Measurements from ENCODE around the gene FOXO4. TPM values are rescaled to one million over a fixed set of nuclear protein-coding genes. Genes with fewer than 3 reads are reported as not detected.
"Not testable (repeated sequence)": the region's sequence is repeated elsewhere in the genome, so short reads cannot be mapped to it uniquely, and the experiment has no call there.

Gene FOXO4
- total RNA-seq: 5.2 and 11.7 TPM in 2 replicates

DNA sequence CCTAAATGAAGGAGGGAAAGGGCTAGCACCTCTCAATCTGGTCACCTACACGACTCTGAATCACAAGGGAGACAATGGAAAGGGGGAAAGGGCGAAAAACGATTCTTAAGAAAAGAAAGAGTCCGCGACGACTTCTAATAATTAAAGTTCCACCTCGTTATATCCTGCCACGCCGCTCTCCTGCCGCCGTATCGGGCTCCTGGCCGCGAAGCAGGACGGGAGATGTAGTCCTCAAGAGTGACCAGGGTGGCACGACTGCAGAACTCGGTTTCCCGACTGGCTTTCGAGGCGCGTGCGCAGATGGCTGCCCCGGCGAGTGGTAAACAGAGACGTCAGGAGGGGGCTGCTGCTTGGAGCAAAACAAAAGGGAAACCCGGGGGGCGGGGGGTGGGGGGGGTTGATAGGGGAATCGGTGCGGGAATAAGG is at the start of gene FOXO4:
TSS of gene FOXO4 (plus strand) at position 297 of the 426 bp plus-strand sequence. CDS start 678 bp downstream, outside the sequence.
- DNase-seq (ENCODE audit: low read depth in 2 of 2): peak; percentile 89 to 92

GRCh38 chrX:71047891-71048290 is 47.8 kb upstream of the FOXO4 start:
- DNase-seq (ENCODE audit: low read depth in 2 of 2): not testable (repeated sequence)

- DNase-seq (ENCODE audit: low read depth in 2 of 2): peak in 1 of 2 donors; percentile 15
Measured at GRCh38 chrX:71052721-71053120, 42.9 kb upstream of the FOXO4 start.

DNA sequence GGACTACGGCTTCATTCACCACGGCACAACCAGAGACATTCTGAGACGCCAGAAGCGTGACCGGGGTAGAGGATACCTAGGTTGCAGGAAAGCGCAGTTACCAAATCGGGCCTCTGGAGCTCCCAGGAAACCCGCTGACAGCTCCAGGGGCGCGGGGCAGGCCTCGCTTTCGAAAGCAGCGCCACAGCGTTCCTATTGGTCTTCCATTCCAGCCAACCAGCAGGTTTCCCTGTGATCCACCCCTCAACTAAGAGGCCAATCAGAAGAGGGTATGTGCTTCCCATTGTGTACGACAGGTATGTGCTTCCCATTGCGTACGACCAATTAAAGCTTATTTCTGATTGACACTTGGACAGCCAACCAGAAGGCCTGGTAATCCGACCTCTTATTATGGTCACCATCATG is 42.4 kb upstream of the FOXO4 start:
- DNase-seq (ENCODE audit: low read depth in 2 of 2): peak; percentile 48 to 79

GRCh38 chrX:71056867-71057266 is 38.8 kb upstream of the FOXO4 start:
- no peak for DNase-seq (ENCODE audit: low read depth in 2 of 2)

GRCh38 chrX:71057848-71058530 is 37.7 kb upstream of the FOXO4 start:
- no peak for DNase-seq (ENCODE audit: low read depth in 2 of 2)

DNA sequence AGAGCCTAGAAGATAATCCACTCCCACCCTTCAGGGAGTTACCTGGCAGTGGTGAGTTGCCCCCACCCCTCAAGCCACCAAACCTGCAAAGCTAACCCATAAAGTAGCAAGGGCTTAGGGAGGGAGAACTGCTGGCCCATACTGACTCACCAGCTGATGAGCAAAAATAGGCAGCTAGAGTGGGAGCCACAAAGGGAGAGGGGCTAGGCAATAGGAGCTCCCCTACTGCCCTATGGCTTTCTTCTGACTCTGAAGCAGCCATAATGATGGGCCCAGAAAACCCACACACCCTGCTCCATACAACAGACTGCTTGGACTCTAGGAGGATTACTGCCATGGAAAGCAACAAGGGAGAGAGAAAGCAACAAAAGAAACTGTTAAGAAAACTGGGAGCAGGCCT is 35.5 kb upstream of the FOXO4 start:
- no peak for DNase-seq (ENCODE audit: low read depth in 2 of 2)

- DNase-seq (ENCODE audit: low read depth in 2 of 2): no peak
Measured at GRCh38 chrX:71067089-71067488, 28.6 kb upstream of the FOXO4 start.

DNA sequence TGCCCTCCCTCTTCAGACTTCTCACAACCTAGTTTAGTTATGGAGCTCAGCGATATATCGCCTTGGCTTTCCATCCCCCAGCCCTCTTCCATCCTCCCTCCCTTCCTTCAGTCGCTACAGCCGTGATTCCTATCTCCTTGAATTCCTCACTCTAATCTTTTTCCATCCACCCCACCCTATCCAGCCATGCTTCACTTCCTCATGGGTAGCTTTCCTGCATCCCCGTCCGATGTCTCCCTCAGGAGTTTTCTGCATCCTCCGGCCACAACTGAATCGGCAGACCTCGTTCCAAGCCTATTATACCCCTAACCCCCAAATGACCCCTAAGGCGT is 28.0 kb upstream of the FOXO4 start:
- no peak for DNase-seq (ENCODE audit: low read depth in 2 of 2)

DNA sequence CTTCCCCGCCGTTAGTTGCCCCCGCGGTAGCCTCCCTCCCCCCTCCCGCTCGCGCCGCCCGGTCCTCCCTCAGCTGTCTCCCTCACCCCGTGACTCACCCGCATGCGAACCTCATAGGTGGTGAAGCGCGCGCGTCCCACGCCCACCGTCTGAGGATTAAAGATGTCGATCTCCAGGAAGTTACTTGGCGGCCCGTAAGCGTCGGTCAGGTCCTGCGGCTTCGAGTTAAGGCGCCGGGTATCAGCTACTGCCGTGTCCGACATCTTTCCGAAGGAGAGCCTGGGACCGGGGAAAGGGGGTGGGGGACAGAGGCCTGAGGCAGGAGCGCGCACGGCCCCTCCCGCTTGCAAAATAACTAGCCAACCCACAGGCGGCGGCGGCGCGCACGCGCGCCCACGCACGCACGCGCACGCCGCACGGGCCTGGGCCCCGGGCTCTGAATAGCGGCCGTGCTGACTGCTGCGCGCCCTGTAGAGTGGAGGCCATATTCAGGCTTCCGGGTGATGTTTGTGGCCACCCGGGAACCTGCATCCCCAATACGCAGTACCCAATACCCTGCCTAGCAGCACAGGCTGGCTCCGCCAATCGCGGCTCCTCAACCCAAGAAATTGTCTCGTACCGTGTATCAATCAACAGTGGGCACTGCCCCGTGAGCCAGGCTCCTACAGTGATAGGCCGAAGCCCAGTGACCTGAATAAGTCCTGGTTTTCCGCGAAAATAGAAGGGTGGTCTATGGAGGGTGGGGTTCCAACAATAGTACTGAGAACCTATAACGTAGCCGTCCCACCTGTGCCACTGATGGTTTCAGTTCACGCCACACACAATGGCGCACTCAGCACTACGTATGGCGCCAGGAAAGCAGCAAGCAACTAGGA is 27.4 kb upstream of the FOXO4 start, which contains the start of gene SNX12:
TSS of gene SNX12 (minus strand) at position 291 of the 875 bp plus-strand sequence. CDS start at position 263, 28 bp downstream.
- peak; percentile 95 for DNase-seq (ENCODE audit: low read depth in 2 of 2)

DNA sequence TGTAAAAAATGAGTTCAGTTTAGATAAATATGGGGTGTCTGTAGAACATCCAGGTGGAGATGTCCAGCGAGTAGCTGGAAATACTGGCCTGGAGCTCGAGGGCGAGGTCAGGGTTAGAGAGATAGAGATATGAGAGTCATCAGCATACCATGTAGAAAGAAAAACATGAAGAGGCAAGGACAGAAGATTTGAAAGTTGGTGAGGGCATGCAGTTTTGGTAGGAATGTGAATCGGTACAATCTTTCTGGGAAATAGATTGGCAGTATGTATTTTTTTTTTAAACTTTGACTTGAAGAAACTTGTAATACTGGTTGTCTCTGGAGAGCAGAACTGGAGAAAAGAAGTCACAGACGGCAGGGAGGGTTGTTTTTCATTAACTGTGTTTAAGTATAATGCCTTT is 25.1 kb upstream of the FOXO4 start:
- DNase-seq (ENCODE audit: low read depth in 2 of 2): no peak

GRCh38 chrX:71081330-71082123 is 14.1 kb upstream of the FOXO4 start:
- peak in 1 of 2 donors; percentile 82 for DNase-seq (ENCODE audit: low read depth in 2 of 2)

GRCh38 chrX:71082124-71082647 is 13.5 kb upstream of the FOXO4 start:
- DNase-seq (ENCODE audit: low read depth in 2 of 2): no peak

DNA sequence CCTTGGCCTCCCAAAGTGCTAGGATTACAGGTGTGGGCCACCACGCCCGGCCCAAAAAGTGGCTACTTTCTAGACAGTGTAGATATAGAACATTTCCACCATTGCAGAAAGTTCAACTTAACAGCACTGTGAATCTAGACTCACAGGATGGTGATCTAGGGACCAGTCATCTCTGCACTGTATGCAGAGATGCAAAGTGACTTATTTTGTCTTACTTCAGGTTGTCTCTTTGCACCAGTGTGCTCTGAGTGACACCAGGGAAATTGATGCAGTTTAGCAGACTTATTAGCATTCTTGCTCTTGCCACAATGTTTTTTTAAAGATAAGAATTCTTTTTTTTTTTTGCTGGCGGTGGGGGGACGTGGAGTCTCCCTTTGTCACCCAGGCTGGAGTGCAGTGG is 12.8 kb upstream of the FOXO4 start:
- DNase-seq (ENCODE audit: low read depth in 2 of 2): no peak

GRCh38 chrX:71085900-71086299 is 9.8 kb upstream of the FOXO4 start:
- no peak for DNase-seq (ENCODE audit: low read depth in 2 of 2)

DNA sequence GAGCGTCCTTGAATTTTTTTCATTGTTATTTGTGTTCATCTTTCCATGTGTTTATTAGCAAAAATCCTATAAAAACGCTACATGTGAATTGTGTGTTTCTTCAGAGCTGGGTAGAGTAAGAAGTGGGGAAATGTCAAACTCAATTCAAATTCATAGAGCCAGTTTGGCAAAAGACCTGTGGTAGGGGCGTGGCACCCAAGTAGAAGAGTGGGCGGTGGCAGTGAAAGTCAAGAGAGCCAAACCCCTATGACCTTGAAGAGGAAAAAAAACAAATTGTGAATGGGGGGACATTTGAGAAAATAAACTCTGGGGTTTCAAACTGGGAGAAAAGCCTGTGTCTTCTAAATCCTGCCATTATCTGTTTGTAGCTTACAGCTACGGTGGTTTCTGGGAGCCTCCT is 4.4 kb upstream of the FOXO4 start:
- no peak for DNase-seq (ENCODE audit: low read depth in 2 of 2)

DNA sequence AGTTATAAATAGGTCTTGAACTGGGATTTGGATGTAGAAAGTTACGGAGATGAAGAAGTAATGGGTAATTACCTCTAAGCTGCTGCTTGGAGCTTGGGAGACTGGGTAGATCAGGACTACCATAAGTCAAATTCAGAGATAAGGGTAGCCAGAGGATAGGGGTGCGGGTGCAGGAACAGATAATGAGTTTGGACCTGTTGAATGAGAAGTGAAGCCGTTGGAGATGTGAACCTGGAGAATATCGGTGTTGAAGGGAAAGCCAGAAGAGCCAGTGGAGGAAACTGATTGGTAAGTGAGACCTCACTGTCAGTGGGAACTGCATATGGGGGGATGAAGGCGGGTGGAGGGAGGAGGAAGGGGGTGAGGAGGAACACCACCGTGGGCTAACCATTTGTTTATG is 618 bp upstream of the FOXO4 start:
- no peak for DNase-seq (ENCODE audit: low read depth in 2 of 2)

DNA sequence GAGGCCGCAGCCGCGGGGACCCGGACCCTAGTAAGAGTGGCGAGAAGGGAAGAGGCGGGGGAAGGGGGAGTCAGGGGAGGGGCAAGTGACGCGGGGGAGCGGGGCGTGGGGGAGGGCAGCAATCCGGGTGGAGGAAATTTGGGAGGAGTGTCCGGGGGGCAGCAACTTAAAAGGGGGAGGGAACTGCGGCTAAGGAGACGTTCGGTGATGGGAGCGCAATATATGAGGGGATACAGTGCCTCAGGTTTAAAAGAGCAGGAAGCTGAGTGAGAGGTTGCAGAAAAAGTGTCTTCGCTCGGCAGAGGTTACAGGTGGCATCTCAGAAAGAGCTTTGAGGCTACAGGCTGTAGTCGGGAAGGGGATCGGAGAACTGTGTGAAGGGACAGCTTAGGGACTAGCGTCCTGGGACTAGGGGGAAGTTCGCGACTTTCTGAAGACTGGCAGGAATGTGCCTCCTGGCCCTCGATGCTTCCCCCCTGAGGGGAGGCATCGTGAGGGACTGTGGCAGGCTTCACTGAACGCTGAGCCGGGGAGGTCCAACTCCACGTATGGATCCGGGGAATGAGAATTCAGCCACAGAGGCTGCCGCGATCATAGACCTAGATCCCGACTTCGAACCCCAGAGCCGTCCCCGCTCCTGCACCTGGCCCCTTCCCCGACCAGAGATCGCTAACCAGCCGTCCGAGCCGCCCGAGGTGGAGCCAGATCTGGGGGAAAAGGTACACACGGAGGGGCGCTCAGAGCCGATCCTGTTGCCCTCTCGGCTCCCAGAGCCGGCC is 519 bp downstream of the FOXO4 start:
- peak in 1 of 2 donors; percentile 17 for DNase-seq (ENCODE audit: low read depth in 2 of 2)

DNA sequence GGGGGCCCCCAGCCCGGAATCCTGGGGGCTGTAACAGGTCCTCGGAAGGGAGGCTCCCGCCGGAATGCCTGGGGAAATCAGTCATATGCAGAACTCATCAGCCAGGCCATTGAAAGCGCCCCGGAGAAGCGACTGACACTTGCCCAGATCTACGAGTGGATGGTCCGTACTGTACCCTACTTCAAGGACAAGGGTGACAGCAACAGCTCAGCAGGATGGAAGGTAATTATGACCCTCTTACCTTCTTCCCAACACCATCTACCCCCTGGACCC is 1.0 kb downstream of the FOXO4 start:
- no peak for DNase-seq (ENCODE audit: low read depth in 2 of 2)

DNA sequence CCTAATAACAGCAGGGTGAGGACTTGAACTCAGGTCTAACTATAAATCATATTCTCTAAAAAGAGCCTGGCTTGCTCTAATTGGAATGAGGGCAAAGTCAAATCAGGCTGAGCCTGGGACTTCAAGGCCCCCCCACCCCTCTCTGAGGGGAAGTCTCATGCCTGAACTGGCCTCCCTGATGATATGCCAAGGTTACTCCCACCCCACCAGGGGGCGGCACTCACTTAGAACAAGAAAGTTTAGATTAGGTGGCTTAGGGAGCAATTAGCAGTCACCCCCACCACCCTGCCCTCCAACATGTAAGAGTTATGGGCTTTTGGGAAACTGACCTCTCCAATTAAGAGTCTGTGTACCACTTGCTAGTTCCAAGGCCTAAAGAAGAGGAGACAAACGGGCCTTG is 2.7 kb downstream of the FOXO4 start:
- DNase-seq (ENCODE audit: low read depth in 2 of 2): peak; percentile 66 to 73

DNA sequence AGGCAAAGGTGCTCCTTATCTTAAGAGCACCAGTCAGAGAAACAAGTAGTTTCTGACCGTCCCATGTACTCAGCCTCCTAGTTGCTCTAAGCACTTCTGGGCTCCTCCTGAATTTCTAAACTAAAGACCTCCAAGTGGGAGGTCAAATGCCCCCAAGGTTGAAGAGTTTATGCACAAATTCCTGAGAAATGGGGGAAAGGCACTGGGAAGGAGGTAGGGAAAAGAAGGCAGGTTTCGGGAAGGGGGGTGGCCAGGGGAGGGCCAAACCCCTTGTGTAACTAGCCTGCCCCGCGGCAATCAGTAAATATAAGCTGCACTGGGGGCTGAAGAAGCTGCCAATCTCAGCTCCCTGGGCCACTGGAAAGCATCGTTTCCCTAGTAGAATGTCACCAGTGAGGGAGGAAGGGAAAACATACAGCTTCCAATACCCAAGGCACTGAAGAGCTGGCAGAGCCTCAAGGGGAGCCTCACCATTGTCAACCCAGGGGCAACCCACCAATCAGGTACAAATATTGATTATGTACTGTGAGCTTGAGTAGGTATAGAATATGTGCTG is 3.4 kb downstream of the FOXO4 start:
- no peak for DNase-seq (ENCODE audit: low read depth in 2 of 2)
